PC-3 (cell line): Measurements from ENCODE around the gene RIMBP2.

ENCODE experiments used
- CTCF ChIP-seq: fragments of 300-600 bp; sonication (generic); conservative IDR thresholded peaks from 2 replicates; pipeline ENCODE4 v1.5.1; 2017; ENCODE audit warnings: antibody characterized with exemption, low read depth, mild to moderate bottlenecking, low read length
- EZH2 ChIP-seq: fragments of 300-600 bp; sonication (generic); IDR thresholded peaks from one replicate; pipeline ENCODE4 v1.6.1; 2017; ENCODE audit warnings: antibody characterized with exemption, mild to moderate bottlenecking, low read length; ENCODE audit not compliant: unreplicated experiment
- EZH2phosphoT487 ChIP-seq: fragments of 300-600 bp; sonication (generic); IDR thresholded peaks from 2 replicates; pipeline ENCODE4 v1.6.1; 2018; ENCODE audit warnings: mild to moderate bottlenecking, antibody characterized with exemption, low read length, borderline replicate concordance

GRCh38 chr12:130706311-130706710 lies 9.8 kb downstream of the RIMBP2 start:
- TF ChIP-seq CTCF (no peak), EZH2 (no peak), EZH2phosphoT487 (no peak)
